ENCODE results near the gene SV2B.

Gene SV2B

GRCh38 chr15:91308199-91308598 lies 208.1 kb downstream of the SV2B start:
- DNase-seq (ENCODE audit: low read depth): no peak
- no peak overlapping the region for H3K4me3 ChIP-seq (ENCODE audit: control insufficient read depth, low read depth, low read length)
- no peak for TF ChIP-seq CTCF (conservative IDR thresholded peaks at IDR 0.05; ENCODE audit: control insufficient read depth, insufficient read depth, low read depth, low read length)

GRCh38 chr15:91308855-91309254 lies 208.8 kb downstream of the SV2B start:
- no peak for TF ChIP-seq CTCF (conservative IDR thresholded peaks at IDR 0.05; ENCODE audit: control insufficient read depth, insufficient read depth, low read depth, low read length)
- no peak for DNase-seq (ENCODE audit: low read depth)
- no peak overlapping the region for H3K4me3 ChIP-seq (ENCODE audit: control insufficient read depth, low read depth, low read length)

GRCh38 chr15:91311986-91312385 lies 211.9 kb downstream of the SV2B start:
- no peak for TF ChIP-seq CTCF (conservative IDR thresholded peaks at IDR 0.05; ENCODE audit: control insufficient read depth, insufficient read depth, low read depth, low read length)
- H3K4me3 ChIP-seq (ENCODE audit: control insufficient read depth, low read depth, low read length): no peak overlapping the region
- no peak for DNase-seq (ENCODE audit: low read depth)

- no peak for TF ChIP-seq CTCF (conservative IDR thresholded peaks at IDR 0.05; ENCODE audit: control insufficient read depth, insufficient read depth, low read depth, low read length)
- no peak for DNase-seq (ENCODE audit: low read depth)
- no peak overlapping the region for H3K4me3 ChIP-seq (ENCODE audit: control insufficient read depth, low read depth, low read length)
Measured at GRCh38 chr15:91316126-91316525, 216.1 kb downstream of the SV2B start.

GRCh38 chr15:91318516-91318915 lies 218.5 kb downstream of the SV2B start:
- no peak for TF ChIP-seq CTCF (conservative IDR thresholded peaks at IDR 0.05; ENCODE audit: control insufficient read depth, insufficient read depth, low read depth, low read length)
- DNase-seq (ENCODE audit: low read depth): no peak
- no peak overlapping the region for H3K4me3 ChIP-seq (ENCODE audit: control insufficient read depth, low read depth, low read length)

GRCh38 chr15:91318931-91319330 lies 218.9 kb downstream of the SV2B start:
- no peak overlapping the region for H3K4me3 ChIP-seq (ENCODE audit: control insufficient read depth, low read depth, low read length)
- no peak for TF ChIP-seq CTCF (conservative IDR thresholded peaks at IDR 0.05; ENCODE audit: control insufficient read depth, insufficient read depth, low read depth, low read length)
- no peak for DNase-seq (ENCODE audit: low read depth)

- no peak for TF ChIP-seq CTCF (conservative IDR thresholded peaks at IDR 0.05; ENCODE audit: control insufficient read depth, insufficient read depth, low read depth, low read length)
- H3K4me3 ChIP-seq (ENCODE audit: control insufficient read depth, low read depth, low read length): no peak overlapping the region
- no peak for DNase-seq (ENCODE audit: low read depth)
Measured at GRCh38 chr15:91319371-91320059, 219.5 kb downstream of the SV2B start.

All from fibroblast of mammary gland (primary cell).